ENCODE measurements around the gene EPS8L3.
"Not testable (repeated sequence)": the region's sequence is repeated elsewhere in the genome, so short reads cannot be mapped to it uniquely, and the experiment has no call there.

EPS8L3 gene

DNA sequence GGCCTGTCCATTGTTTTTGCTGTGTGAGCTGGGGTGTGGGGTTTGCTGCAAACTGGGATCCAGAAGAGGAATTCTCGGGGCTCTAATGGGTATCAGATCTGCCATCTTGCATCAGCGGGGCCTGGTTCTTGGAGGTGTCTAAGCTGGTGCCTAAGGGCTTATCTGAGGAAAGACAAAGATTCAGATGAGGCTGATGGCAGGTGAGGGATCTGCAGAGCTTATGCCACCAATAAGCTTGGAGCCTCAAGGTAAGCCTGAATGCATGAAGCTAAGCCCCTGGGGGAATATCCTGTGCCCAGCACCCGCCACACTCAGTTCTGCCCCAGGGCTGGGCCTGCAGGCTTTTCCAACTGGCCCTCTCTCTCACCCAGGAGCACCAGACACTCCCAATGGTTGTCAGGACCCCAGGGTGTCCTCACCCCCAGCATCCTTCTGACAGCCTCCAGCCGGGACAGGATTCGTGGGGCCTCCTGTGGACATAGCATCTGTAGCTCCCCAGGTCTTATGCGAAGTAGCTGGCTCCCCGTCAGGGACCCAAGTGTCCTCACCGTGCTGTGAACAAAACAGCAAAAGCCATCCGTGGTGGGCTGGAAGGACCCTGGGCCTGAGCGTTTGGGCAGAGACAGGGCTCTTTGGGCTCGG lies 13.4 kb downstream of the EPS8L3 start:
- FAIRE-seq: no peak
- TF ChIP-seq CTCF (IDR thresholded peaks at IDR 0.05; ENCODE audit: insufficient read depth, missing control alignments): no peak
- no peak for DNase-seq (ENCODE audit: insufficient read length, low spot score)

GRCh38 chr1:109749221-109749620 lies 14.5 kb downstream of the EPS8L3 start:
- FAIRE-seq (no peak), DNase-seq (ENCODE audit: insufficient read length, low spot score) (no peak)
- no peak for TF ChIP-seq CTCF (IDR thresholded peaks at IDR 0.05; ENCODE audit: insufficient read depth, missing control alignments)

DNA sequence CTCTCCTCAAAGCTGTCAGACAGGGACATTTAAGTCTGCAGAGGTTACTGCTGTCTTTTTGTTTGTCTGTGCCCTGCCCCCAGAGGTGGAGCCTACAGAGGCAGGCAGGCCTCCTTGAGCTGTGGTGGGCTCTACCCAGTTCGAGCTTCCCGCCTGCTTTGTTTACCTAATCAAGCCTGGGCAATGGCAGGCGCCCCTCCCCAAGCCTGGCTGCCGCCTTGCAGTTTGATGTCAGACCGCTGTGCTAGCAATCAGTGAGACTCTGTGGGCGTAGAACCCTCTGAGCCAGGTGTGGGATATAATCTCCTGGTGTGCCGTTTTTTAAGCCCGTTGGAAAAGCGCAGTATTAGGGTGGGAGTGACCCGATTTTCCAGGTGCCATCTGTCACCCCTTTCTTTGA lies 15.4 kb downstream of the EPS8L3 start:
- not testable (repeated sequence) for DNase-seq (ENCODE audit: insufficient read length, low spot score); FAIRE-seq

GRCh38 chr1:109740615-109741373 lies 22.9 kb downstream of the EPS8L3 start, which contains the start of gene GSTM3:
GSTM3 (minus strand) TSS chr1:109741038; CDS start chr1:109740287, 751 bp downstream.
- no peak for DNase-seq (ENCODE audit: insufficient read length, low spot score)
- no peak for FAIRE-seq

DNA sequence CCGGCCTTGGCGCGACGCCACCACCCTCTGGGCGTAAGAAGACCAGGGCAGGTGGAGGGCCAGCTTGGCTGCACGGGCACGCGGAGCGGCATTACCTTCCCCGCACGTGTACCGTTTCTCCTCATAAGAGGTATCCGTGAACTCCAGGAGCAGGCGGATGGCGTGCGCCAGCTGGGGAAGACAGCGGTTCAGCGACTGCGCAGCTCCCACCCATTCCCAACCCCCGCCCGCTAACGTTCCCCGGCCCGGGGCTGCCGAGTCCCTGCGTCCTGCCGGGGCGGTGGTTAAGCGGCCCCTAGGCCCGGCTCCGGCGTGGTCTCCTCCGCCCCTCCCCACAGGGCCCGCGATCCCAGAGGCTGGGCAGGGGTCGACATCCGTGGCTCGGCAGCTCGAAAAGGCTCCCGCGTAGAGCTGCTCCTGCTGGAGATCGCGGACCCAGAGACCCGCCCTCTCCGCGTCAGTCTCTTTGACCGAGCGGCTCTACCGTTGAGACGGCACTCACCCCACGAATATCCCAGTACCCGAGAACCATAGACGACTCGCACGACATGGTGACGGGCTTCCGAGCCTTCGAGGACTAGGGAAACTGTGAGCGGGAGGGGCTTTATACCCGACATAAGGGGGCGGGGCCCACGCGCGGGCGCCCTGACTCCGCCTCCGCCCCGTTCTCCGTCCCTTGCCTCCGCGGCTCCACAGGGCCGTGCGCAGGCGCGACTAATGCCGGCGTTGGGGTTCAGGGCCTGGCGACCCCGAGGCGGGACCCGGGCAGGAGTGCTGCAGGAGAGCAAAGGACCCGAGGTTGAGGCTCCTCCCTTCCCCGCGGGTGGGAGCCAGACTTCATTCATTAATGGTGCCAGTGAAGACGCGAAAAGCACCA lies 23.7 kb downstream of the EPS8L3 start:
- DNase-seq (ENCODE audit: insufficient read length, low spot score) (peak; percentile 78), FAIRE-seq (no peak)
- TF ChIP-seq CTCF (IDR thresholded peaks at IDR 0.05; ENCODE audit: insufficient read depth, missing control alignments): no peak

More at GRCh38 chr1:109740615-109741373, 22.9 kb downstream of the EPS8L3 start, which contains the start of gene GSTM3:
- TF ChIP-seq CTCF (IDR thresholded peaks at IDR 0.05; ENCODE audit: insufficient read depth, missing control alignments): no peak

GRCh38 chr1:109733236-109733870 lies 30.4 kb downstream of the EPS8L3 start:
- no peak for DNase-seq (ENCODE audit: insufficient read length, low spot score)
- FAIRE-seq: no peak

More at GRCh38 chr1:109733236-109733870, 30.4 kb downstream of the EPS8L3 start:
- TF ChIP-seq CTCF (IDR thresholded peaks at IDR 0.05; ENCODE audit: insufficient read depth, missing control alignments): no peak

Measured in D721Med (cell line).